OCI-LY7 (cell line): ENCODE measurements around the gene TMEM244. TPM values are rescaled to one million over a fixed set of nuclear protein-coding genes. Genes with fewer than 3 reads are reported as not detected.

Source experiments
- small RNA-seq: library from RNA; depleted of rRNA; stranded (forward); fragments of <200 nt; gene quantifications from one replicate; pipeline ENCODE3, GENCODE V24; 2014
- total RNA-seq, 2 experiments: library from RNA; depleted of rRNA in 1 of 2; stranded (reverse); fragments of >200 nt in 1 of 2; shearing (Covaris generic) in 1 of 2; gene quantifications; 2 replicates each; pipeline ENCODE4 v1.2.3, GENCODE V29; 2014 to 2022

TMEM244 gene
- total RNA-seq, 2 experiments from 2014 or later = not detected

Small RNA genes within 50 kb of the gene (small RNA-seq; reads per million reads assigned to genes)
- gene AL451046.2 = not detected

Other genes with a start within 250 kb of the TMEM244 start
- 4.8 and 5.9 TPM in 2 replicates for gene ARHGAP18, start 151.1 kb downstream of the TMEM244 start, total RNA-seq (2014; rRNA removed; shearing (Covaris generic))
- gene ARHGAP18, start 151.1 kb downstream of the TMEM244 start, total RNA-seq (2022) = 7.5 TPM in 2 replicates
- gene L3MBTL3, start 157.3 kb upstream of the TMEM244 start, total RNA-seq (2014; rRNA removed; shearing (Covaris generic)) = 6.4 and 7.9 TPM in 2 replicates
- 7.3 and 11.0 TPM in 2 replicates for gene L3MBTL3, start 157.3 kb upstream of the TMEM244 start, total RNA-seq (2022)